H1 (cell line): Measurements from ENCODE around the gene GCSH. TPM values are rescaled to one million over a fixed set of nuclear protein-coding genes. Genes with fewer than 3 reads are reported as not detected.

Experiments
- CTCF ChIA-PET: fragments of 300-600 bp; sonication (Branson Sonifier 250); formaldehyde crosslinking; loops from one replicate; lab custom pipeline; 2021; ENCODE audit not compliant: partially characterized antibody; lab: Charles Lee
- POLR2A ChIA-PET: fragments of 300-600 bp; sonication (Branson Sonifier 250); formaldehyde crosslinking; loops from one replicate; lab custom pipeline; 2021; ENCODE audit warnings: inconsistent platforms; ENCODE audit not compliant: partially characterized antibody; lab: Charles Lee
- DNase-seq, 2 experiments: peaks; one replicate each; pipeline versions ENCODE4 v3.0.0 to v3.0.0-alpha.2; 2010 to 2022; ENCODE audit warnings: low spot score in 2 of 2, low read depth in 1 of 2, mixed read lengths in 1 of 2
- FAIRE-seq: peaks from 2 replicates; lab custom pipeline; 2011; peaks lifted over from hg19 to GRCh38; lab: Jason Lieb, UNC
- H2AFZ ChIP-seq: 2 replicates; pipeline ENCODE4 v1.8.1; 2012; ENCODE audit warnings: low read length, inconsistent platforms
- H2AK5ac ChIP-seq: 2 replicates; pipeline ENCODE4 v1.6.1; 2013; ENCODE audit warnings: low read depth, low read length
- H2BK120ac ChIP-seq: replicated peaks from 2 replicates; pipeline ENCODE3; 2013; ENCODE audit warnings: low read depth, low read length, inconsistent platforms
- H2BK12ac ChIP-seq: 2 replicates; pipeline ENCODE4 v1.6.1; 2013; ENCODE audit warnings: low read depth, low read length
- H2BK15ac ChIP-seq: 2 replicates; pipeline ENCODE4 v1.6.1; 2013; ENCODE audit warnings: low read length
- H2BK20ac ChIP-seq: 2 replicates; pipeline ENCODE4 v1.6.1; 2013; ENCODE audit warnings: low read length
- H2BK5ac ChIP-seq: 2 replicates; pipeline ENCODE4 v1.6.1; 2013; ENCODE audit warnings: low read depth, low read length
- H3K14ac ChIP-seq: 2 replicates; pipeline ENCODE4 v1.6.1; 2013; ENCODE audit warnings: inconsistent platforms; ENCODE audit not compliant: insufficient read length
- H3K18ac ChIP-seq: 2 replicates; pipeline ENCODE4 v1.6.1; 2013; ENCODE audit warnings: low read length; ENCODE audit errors: extremely low read depth
- H3K23ac ChIP-seq: 2 replicates; pipeline ENCODE4 v1.6.1; 2013; ENCODE audit warnings: inconsistent platforms; ENCODE audit not compliant: insufficient read length
- H3K23me2 ChIP-seq: 2 replicates; pipeline ENCODE4 v1.6.1; 2013; ENCODE audit warnings: low read depth, low read length
- H3K27ac ChIP-seq: 2 replicates; pipeline ENCODE4 v1.6.1; 2011; ENCODE audit warnings: low read depth, low read length, inconsistent platforms
- H3K27me3 ChIP-seq, 4 experiments: replicated peaks in 1 of 4; 1 replicate in 1 of 4; 2 replicates in 3 of 4; pipeline versions ENCODE4 v1.6.1 to v1.8.1; 2011 to 2013; ENCODE audit warnings: low read length in 3 of 4, mild to moderate bottlenecking in 3 of 4, inconsistent platforms in 2 of 4, mixed read lengths in 2 of 4, moderate library complexity in 1 of 4; ENCODE audit not compliant: control insufficient read depth in 3 of 4, insufficient read depth in 3 of 4; ENCODE audit errors: extremely low read depth in 1 of 4
- H3K36me3 ChIP-seq, 4 experiments: 2 replicates each; pipeline versions ENCODE4 v1.6.1 to v1.8.1; 2011 to 2013; ENCODE audit warnings: mild to moderate bottlenecking in 4 of 4, low read length in 3 of 4, moderate library complexity in 2 of 4, control low read depth in 1 of 4, inconsistent platforms in 1 of 4; ENCODE audit not compliant: insufficient read depth in 4 of 4, control insufficient read depth in 2 of 4
- H3K4ac ChIP-seq: replicated peaks from 2 replicates; pipeline ENCODE3; 2013; ENCODE audit warnings: low read length, low read depth, mixed read lengths, inconsistent platforms; ENCODE audit not compliant: insufficient read length
- H3K4me1 ChIP-seq, 4 experiments: replicated peaks in 1 of 4; 1 replicate in 1 of 4; 2 replicates in 3 of 4; pipeline versions ENCODE4 v1.6.1 to v1.8.1; 2011 to 2013; ENCODE audit warnings: low read length in 3 of 4, inconsistent platforms in 2 of 4, mixed read lengths in 1 of 4; ENCODE audit not compliant: insufficient read depth in 4 of 4, control insufficient read depth in 3 of 4
- H3K4me2 ChIP-seq, 2 experiments: 2 replicates each; pipeline versions ENCODE4 v1.6.1 to v1.8.1; 2011 to 2013; ENCODE audit warnings: low read depth in 2 of 2, low read length in 2 of 2, control low read depth in 1 of 2, inconsistent platforms in 1 of 2, mild to moderate bottlenecking in 1 of 2; ENCODE audit not compliant: insufficient read depth in 1 of 2
- H3K4me3 ChIP-seq, 4 experiments: fragments of 200-600, 300-600 bp in 1 of 4; sonication (generic), shearing (Covaris generic), sonication (Bioruptor Twin) in 1 of 4; 2 replicates each; pipeline versions ENCODE4 v1.5.1 to v1.8.1; 2011 to 2016; ENCODE audit warnings: low read length in 4 of 4, low read depth in 3 of 4, control low read depth in 2 of 4, inconsistent platforms in 2 of 4, mild to moderate bottlenecking in 2 of 4, mixed read lengths in 1 of 4, moderate library complexity in 1 of 4; ENCODE audit not compliant: insufficient read depth in 2 of 4; ENCODE audit errors: extremely low read depth in 1 of 4
- H3K56ac ChIP-seq: replicated peaks from 2 replicates; pipeline ENCODE3; 2013; ENCODE audit warnings: low read depth, mild to moderate bottlenecking, mixed read lengths, low read length, inconsistent platforms; ENCODE audit not compliant: insufficient read length
- H3K79me1 ChIP-seq: 2 replicates; pipeline ENCODE4 v1.6.1; 2013; ENCODE audit warnings: low read depth, low read length, control low read depth
- H3K79me2 ChIP-seq, 2 experiments: 2 replicates each; pipeline versions ENCODE4 v1.6.1 to v1.8.1; 2012 to 2013; ENCODE audit warnings: low read length in 2 of 2, mild to moderate bottlenecking in 2 of 2, inconsistent platforms in 1 of 2; ENCODE audit not compliant: insufficient read depth in 2 of 2, control insufficient read depth in 1 of 2
- H3K9ac ChIP-seq, 4 experiments: replicated peaks in 1 of 4; 1 replicate in 1 of 4; 2 replicates in 3 of 4; pipeline versions ENCODE4 v1.6.1 to v1.8.1; 2011 to 2013; ENCODE audit warnings: low read depth in 3 of 4, low read length in 3 of 4, control low read depth in 2 of 4, mild to moderate bottlenecking in 2 of 4, moderate library complexity in 2 of 4, inconsistent platforms in 1 of 4; ENCODE audit errors: extremely low read depth in 1 of 4
- H3K9me3 ChIP-seq, 2 experiments: 2 replicates each; pipeline versions ENCODE4 v1.6.1 to v1.8.1; 2012 to 2013; ENCODE audit warnings: mild to moderate bottlenecking in 2 of 2, moderate library complexity in 2 of 2, control low read depth in 1 of 2, inconsistent platforms in 1 of 2, low read depth in 1 of 2, low read length in 1 of 2, mixed read lengths in 1 of 2; ENCODE audit not compliant: insufficient read depth in 2 of 2
- H4K20me1 ChIP-seq, 2 experiments: replicated peaks in 1 of 2; 2 replicates each; pipeline versions ENCODE3 to v1.8.1; 2011 to 2013; ENCODE audit warnings: inconsistent platforms in 2 of 2, low read length in 2 of 2, mild to moderate bottlenecking in 1 of 2; ENCODE audit not compliant: insufficient read depth in 2 of 2, control insufficient read depth in 1 of 2
- H4K5ac ChIP-seq: 2 replicates; pipeline ENCODE4 v1.6.1; 2013; ENCODE audit warnings: low read length, low read depth, mixed read lengths, inconsistent platforms; ENCODE audit not compliant: insufficient read length
- H4K8ac ChIP-seq: 2 replicates; pipeline ENCODE4 v1.8.0; 2013; ENCODE audit warnings: mild to moderate bottlenecking, moderate library complexity, low read length, inconsistent platforms; ENCODE audit not compliant: insufficient read depth; ENCODE audit errors: extremely low read depth
- H4K91ac ChIP-seq: replicated peaks from 2 replicates; pipeline ENCODE3; 2013; ENCODE audit warnings: low read length, mixed read lengths, inconsistent platforms; ENCODE audit not compliant: insufficient read length
- BRCA1 ChIP-seq: IDR thresholded peaks from 2 replicates; pipeline ENCODE4 v1.6.1; 2012; ENCODE audit warnings: low read depth, low read length, improper control_type of control experiment
- CBX8 ChIP-seq: fragments of 300-800, 300-1000 bp; sonication (generic); IDR thresholded peaks from 2 replicates; pipeline ENCODE4 v1.7.1; 2016; ENCODE audit warnings: low read depth, low read length, borderline replicate concordance
- KDM4A ChIP-seq: IDR thresholded peaks from one replicate; pipeline ENCODE4 v1.7.1; 2012; ENCODE audit warnings: low read depth, mild to moderate bottlenecking, moderate library complexity, low read length, inconsistent platforms; ENCODE audit not compliant: severe bottlenecking
- KDM5A ChIP-seq: fragments of 200-600 bp; IDR thresholded peaks from 2 replicates; pipeline ENCODE4 v1.7.1; 2012; ENCODE audit warnings: mild to moderate bottlenecking, low read length, inconsistent platforms, mixed read lengths
- SIX5 ChIP-seq: IDR thresholded peaks from 2 replicates; pipeline ENCODE4 v1.6.1; 2011; ENCODE audit warnings: mild to moderate bottlenecking, low read depth, low read length
- SP1 ChIP-seq: IDR thresholded peaks from 2 replicates; pipeline ENCODE4 v1.6.1; 2011; ENCODE audit warnings: low read depth, low read length
- SP4 ChIP-seq: IDR thresholded peaks from 2 replicates; pipeline ENCODE4 v1.6.1; 2012; ENCODE audit warnings: low read length, inconsistent platforms
- WGBS, 2 experiments: shearing (Covaris generic) in 1 of 2; methylation state at CpG; one replicate each; pipeline versions ENCODE4 v1.1.6 to v1.1.7; 2013 to 2015; ENCODE audit warnings: low lambda C conversion rate in 2 of 2, mixed read lengths in 2 of 2, inconsistent platforms in 1 of 2, low coverage in 1 of 2, missing lambda C conversion rate in 1 of 2; ENCODE audit not compliant: insufficient replicate concordance in 2 of 2, insufficient coverage in 1 of 2, insufficient read length in 1 of 2; ENCODE audit errors: extremely low coverage in 1 of 2, missing lambda C conversion rate in 1 of 2; 5-methylcytosine and 5-hydroxymethylcytosine counted together
- polyA plus RNA-seq, 7 experiments: library from polyadenylated mRNA; depleted of rRNA in 3 of 7; stranded (reverse) in 5 of 7; unstranded in 2 of 7; fragments of >200 nt in 5 of 7; fragments of 200-250 nt in 2 of 7; gene quantifications; 1 replicate in 5 of 7; 2 replicates in 1 of 7; 4 replicates in 1 of 7; pipeline versions ENCODE4 v1.2.1 to v1.2.3, GENCODE V29; 2011 to 2013; ENCODE audit warnings: missing spikeins in 2 of 7, mixed read lengths in 2 of 7
- total RNA-seq: library from RNA; stranded (reverse); fragmentation: NEBNext Ultra II Directional; extraction: Animal tissue kit (Norgen Biotek cat#: 25700); gene quantifications from 2 replicates; pipeline ENCODE4 v1.2.1, GENCODE V29; 2021

GCSH gene
- total and polyA plus RNA-seq, 2 of the 8 experiments (the other 6 are each of a cell fraction or from before 2014, with no cell fraction given): 28.2 to 108 TPM

DNA sequence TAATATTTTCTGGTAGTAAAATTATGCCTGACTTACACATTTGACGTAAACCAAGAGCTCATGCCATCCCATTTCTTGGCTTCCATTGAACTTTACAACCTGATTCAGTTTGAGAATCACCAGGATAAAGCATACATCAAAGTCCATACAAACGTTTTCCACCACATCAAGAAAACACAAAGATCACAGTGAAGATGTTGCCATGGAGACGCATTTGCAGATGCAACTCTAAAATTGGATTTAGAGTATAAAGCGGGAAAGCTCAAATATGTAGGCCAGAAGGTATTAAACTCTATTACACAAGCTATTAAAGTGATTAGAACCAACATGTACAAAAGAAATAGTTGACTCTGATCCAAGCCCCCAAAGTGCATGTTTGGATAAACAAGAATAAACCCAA, 29.5 kb downstream of the GCSH start:
- 77% methylated on average over 4 of the region's 4 CpGs; no CpG with 5 or more reads in 1 of the 2 experiments for WGBS, 2 experiments
- no peak overlapping the region for H3K9ac ChIP-seq
- H3K79me1 ChIP-seq: no peaks in the 10 kb centered on the region
- no peak overlapping the region for H3K23ac ChIP-seq
- H3K4ac ChIP-seq: no peak overlapping the region
- no peak overlapping the region for H2AFZ ChIP-seq
- CTCF ChIA-PET: interaction anchor here (1.5 kb wide), 1 partner anchor 139 kb away, joined by 3 read pairs; no protein-coding TSS in a partner anchor
- H2BK15ac ChIP-seq: no peak overlapping the region
- DNase-seq (no peak), FAIRE-seq (no peak)
- POLR2A ChIA-PET: interaction anchor here (1.1 to 2.3 kb wide), 2 partner anchors 11 to 28 kb away, joined by 3 to 11 read pairs; partner anchors contain the start of gene C16orf46
- no peak overlapping the region for H2BK120ac ChIP-seq
- no peak overlapping the region for H3K27ac ChIP-seq
- H3K18ac ChIP-seq: no peak overlapping the region
- no peak overlapping the region for H3K56ac ChIP-seq
- no peaks in the 10 kb centered on the region for H4K20me1 ChIP-seq
- no peak overlapping the region for H3K4me3 ChIP-seq
- no peaks in the 10 kb centered on the region for H3K79me2 ChIP-seq
- H3K36me3 ChIP-seq: no peaks in the 10 kb centered on the region
- no peak overlapping the region for H2BK5ac ChIP-seq
- no peak overlapping the region for H2BK20ac ChIP-seq
- H4K5ac ChIP-seq: no peak overlapping the region
- no peaks in the 10 kb centered on the region for H3K27me3 ChIP-seq
- H4K91ac ChIP-seq: no peak overlapping the region
- H3K9me3 ChIP-seq: no peaks in the 10 kb centered on the region
- no peak overlapping the region for H4K8ac ChIP-seq
- peaks cover 0 to 3% (median under 1%) of the 10 kb centered on the region in 4 experiments; a peak in 3 of 7 replicates for H3K4me1 ChIP-seq
- no peak overlapping the region for H2BK12ac ChIP-seq
- H3K4me2 ChIP-seq: no peak overlapping the region
- no peaks in the 10 kb centered on the region for H3K23me2 ChIP-seq
- H3K14ac ChIP-seq: no peak overlapping the region
- no peak overlapping the region for H2AK5ac ChIP-seq
- TF ChIP-seq SP1: no peak
- no peak for TF ChIP-seq CBX8
- no peak for TF ChIP-seq BRCA1
- TF ChIP-seq SIX5: no peak
- TF ChIP-seq SP4: no peak
- no peak for TF ChIP-seq KDM5A
- TF ChIP-seq KDM4A: no peak
